ENCODE measurements around the gene RAB11FIP4.
"Not testable (repeated sequence)": the region's sequence is repeated elsewhere in the genome, so short reads cannot be mapped to it uniquely, and the experiment has no call there.

RAB11FIP4 gene

DNA sequence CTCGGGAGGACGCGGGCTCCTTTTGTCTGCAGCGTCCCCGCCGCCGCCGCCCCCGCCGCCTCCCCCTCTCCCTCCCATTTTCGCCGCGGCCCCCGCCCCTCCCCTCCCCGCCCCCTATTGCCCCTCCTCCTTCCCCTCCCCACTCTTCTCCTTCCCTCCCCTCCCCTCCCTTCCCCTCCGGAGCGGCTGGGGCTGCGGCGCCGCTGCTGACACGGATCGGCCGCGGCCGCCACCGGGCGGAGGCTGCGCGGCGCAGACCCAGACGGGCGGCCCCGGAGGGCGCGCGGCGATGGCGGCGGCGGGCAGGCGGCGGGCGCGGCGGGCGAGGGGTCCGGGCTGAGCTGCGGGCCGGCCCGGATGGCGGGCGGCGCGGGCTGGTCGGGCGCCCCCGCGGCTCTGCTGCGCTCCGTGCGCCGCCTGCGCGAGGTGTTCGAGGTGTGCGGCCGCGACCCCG is at the start of gene RAB11FIP4:
RAB11FIP4 (plus strand) TSS at position 180 of the 454 bp plus-strand sequence; CDS start at position 358, 178 bp downstream.
- peaks cover 10% of the 10 kb centered on the region for H3K4me1 Mint-ChIP-seq (ENCODE audit: low read depth)
- no peak within 1 kb of the TSS for H3K27ac Mint-ChIP-seq
- peaks cover 52% of the 10 kb centered on the region for H3K27me3 Mint-ChIP-seq
- DNase-seq: peak; percentile 40
- H3K4me3 Mint-ChIP-seq: peak within 1 kb of the TSS; percentile 64
- H3K9me3 Mint-ChIP-seq: no peaks in the 10 kb centered on the region
- no peaks in the 10 kb centered on the region for H3K36me3 Mint-ChIP-seq (ENCODE audit: low read depth)

DNA sequence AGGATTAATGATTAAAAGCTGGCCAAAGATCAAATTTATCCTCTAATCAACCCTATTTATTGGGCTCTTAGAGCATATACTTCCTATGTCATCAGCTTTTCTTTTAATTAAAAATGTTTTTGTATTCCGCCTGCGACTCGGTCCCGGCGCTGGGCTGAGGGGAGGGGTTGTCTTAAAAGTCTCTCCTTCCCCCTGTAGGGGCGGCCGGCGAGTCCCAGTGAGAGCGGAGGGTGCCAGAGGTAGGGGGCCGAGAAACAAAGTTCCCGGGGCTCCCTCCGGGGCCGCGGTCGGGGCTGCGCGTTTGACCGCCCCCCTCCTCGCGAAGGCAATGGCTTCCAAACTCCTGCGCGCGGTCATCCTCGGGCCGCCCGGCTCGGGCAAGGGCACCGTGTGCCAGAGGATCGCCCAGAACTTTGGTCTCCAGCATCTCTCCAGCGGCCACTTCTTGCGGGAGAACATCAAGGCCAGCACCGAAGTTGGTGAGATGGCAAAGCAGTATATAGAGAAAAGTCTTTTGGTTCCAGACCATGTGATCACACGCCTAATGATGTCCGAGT is 46.2 kb upstream of the RAB11FIP4 start:
- not testable (repeated sequence) for DNase-seq; H3K27me3 Mint-ChIP-seq; H3K4me3 Mint-ChIP-seq; H3K9me3 Mint-ChIP-seq; H3K27ac Mint-ChIP-seq; H3K4me1 Mint-ChIP-seq (ENCODE audit: low read depth)
- peaks cover 44% of the 10 kb centered on the region for H3K36me3 Mint-ChIP-seq (ENCODE audit: low read depth)

- peaks cover 51% of the 10 kb centered on the region for H3K36me3 Mint-ChIP-seq (ENCODE audit: low read depth)
- no peak for DNase-seq
- H3K27ac Mint-ChIP-seq: no peak overlapping the region
- H3K9me3 Mint-ChIP-seq: no peaks in the 10 kb centered on the region
- H3K27me3 Mint-ChIP-seq: no peaks in the 10 kb centered on the region
- H3K4me1 Mint-ChIP-seq (ENCODE audit: low read depth): no peaks in the 10 kb centered on the region
- no peak overlapping the region for H3K4me3 Mint-ChIP-seq
These were observed 42.0 kb upstream of the RAB11FIP4 start for GRCh38 chr17:31349454-31349853.

DNA sequence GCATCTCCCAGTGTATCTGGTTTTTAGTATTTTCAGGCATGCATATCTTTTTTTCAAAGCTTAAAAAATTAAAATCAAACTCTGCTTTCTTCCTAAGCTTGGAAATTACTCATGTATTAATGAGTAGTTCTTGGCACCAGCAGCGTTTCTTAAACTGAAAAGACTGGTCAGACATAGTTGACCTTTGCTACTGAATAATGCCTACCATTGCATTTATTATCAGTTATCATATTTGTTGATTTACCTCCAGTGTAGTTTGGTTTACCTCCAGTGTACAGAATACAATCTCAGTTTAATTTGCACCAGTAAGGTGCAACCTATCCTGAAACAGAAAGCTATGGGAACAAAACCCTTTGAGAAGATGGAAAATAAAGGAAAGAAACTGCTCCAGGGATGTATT is 35.5 kb upstream of the RAB11FIP4 start:
- Mint-ChIP-seq H3K4me3 (no peak overlapping the region), H3K36me3 (ENCODE audit: low read depth) (peaks cover 72% of the 10 kb centered on the region), H3K4me1 (ENCODE audit: low read depth) (no peaks in the 10 kb centered on the region), H3K27me3 (no peaks in the 10 kb centered on the region), H3K9me3 (no peaks in the 10 kb centered on the region), H3K27ac (no peak overlapping the region)
- no peak for DNase-seq

DNA sequence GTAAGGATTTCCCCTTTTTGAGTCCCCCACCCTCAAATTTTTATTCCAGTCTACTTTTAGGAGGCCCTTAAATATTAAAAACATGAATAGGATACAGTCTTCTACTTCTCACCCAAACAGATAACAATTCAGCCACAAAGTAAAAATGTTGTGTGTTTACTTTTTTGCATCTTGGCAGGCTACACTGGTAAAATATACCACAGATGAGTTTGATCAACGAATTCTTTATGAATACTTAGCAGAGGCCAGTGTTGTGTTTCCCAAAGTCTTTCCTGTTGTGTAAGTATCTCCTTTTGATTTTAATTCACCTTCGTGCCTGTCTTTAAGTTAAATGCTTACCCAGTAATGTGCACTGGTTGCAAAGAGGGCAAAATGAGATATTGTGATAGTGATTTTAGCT is 34.4 kb upstream of the RAB11FIP4 start:
- H3K9me3 Mint-ChIP-seq: no peaks in the 10 kb centered on the region
- H3K4me3 Mint-ChIP-seq: no peak overlapping the region
- H3K27ac Mint-ChIP-seq: no peak overlapping the region
- no peak for DNase-seq
- H3K27me3 Mint-ChIP-seq: no peaks in the 10 kb centered on the region
- H3K36me3 Mint-ChIP-seq (ENCODE audit: low read depth): peaks cover 69% of the 10 kb centered on the region
- H3K4me1 Mint-ChIP-seq (ENCODE audit: low read depth): no peaks in the 10 kb centered on the region

GRCh38 chr17:31357839-31358394 is 33.6 kb upstream of the RAB11FIP4 start:
- Mint-ChIP-seq H3K4me3 (no peak overlapping the region), H3K4me1 (ENCODE audit: low read depth) (no peaks in the 10 kb centered on the region), H3K27ac (no peak overlapping the region), H3K36me3 (ENCODE audit: low read depth) (peaks cover 68% of the 10 kb centered on the region), H3K9me3 (no peaks in the 10 kb centered on the region), H3K27me3 (no peaks in the 10 kb centered on the region)
- no peak for DNase-seq

- Mint-ChIP-seq H3K4me3 (no peak overlapping the region), H3K9me3 (no peaks in the 10 kb centered on the region), H3K27ac (no peak overlapping the region), H3K4me1 (ENCODE audit: low read depth) (no peaks in the 10 kb centered on the region), H3K27me3 (no peaks in the 10 kb centered on the region), H3K36me3 (ENCODE audit: low read depth) (peaks cover 45% of the 10 kb centered on the region)
- no peak for DNase-seq
These were observed 27.5 kb upstream of the RAB11FIP4 start for GRCh38 chr17:31364012-31364411.

DNA sequence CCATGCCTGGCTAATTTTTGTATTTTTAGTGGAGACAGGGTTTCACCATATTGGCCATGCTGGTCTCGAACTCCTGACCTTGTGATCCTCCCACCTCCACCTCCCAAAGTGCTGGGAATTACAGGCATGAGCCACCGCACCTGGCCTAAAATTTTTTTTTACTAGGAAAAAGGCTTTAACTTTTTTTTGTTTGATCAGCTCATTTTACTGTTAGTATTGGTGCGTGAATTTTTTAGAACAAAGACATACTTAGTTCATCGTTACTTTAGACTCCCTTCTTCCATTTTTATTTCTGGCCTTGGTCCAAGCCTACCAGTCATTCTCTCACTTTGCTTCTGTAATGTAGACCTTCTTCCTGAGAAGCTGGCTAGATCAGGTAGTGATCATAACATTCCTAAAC is 25.4 kb upstream of the RAB11FIP4 start:
- Mint-ChIP-seq H3K27ac (no peak overlapping the region), H3K4me3 (no peak overlapping the region), H3K36me3 (ENCODE audit: low read depth) (peaks cover 28% of the 10 kb centered on the region), H3K4me1 (ENCODE audit: low read depth) (peaks cover 6% of the 10 kb centered on the region), H3K27me3 (no peaks in the 10 kb centered on the region), H3K9me3 (no peaks in the 10 kb centered on the region)
- DNase-seq: no peak

GRCh38 chr17:31369266-31369665 is 22.2 kb upstream of the RAB11FIP4 start:
- Mint-ChIP-seq H3K4me1 (ENCODE audit: low read depth) (peaks cover 23% of the 10 kb centered on the region), H3K9me3 (no peaks in the 10 kb centered on the region), H3K4me3 (no peak overlapping the region), H3K36me3 (ENCODE audit: low read depth) (peaks cover 14% of the 10 kb centered on the region), H3K27ac (no peak overlapping the region), H3K27me3 (no peaks in the 10 kb centered on the region)
- no peak for DNase-seq

DNA sequence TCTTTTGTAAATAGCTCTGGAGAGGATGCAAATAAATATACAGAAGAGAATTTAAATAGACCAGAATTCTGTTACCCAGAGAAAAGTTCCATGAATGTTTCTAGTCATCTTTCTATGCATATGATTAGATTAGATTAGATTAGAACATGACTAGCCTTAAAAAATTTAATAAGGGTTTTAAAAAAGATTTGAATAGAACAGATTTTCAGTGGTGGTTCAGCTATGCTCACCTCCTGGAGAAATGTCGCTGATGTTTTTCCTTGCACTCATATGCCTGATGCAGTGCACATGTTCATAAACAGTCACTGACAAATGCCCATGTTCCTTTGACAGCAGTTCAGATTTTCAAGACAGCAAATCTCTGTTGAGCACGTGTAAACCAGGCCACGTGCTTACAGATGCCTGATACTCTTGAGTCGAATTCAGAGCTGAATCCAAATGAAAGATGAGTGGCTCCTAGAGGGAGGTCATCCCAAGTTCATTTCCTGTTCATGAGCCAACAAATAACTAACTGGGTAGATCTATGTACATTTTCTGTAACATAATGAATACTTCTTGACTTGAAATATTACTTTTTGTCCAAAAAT is 19.9 kb upstream of the RAB11FIP4 start:
- H3K4me3 Mint-ChIP-seq: no peak overlapping the region
- H3K4me1 Mint-ChIP-seq (ENCODE audit: low read depth): peaks cover 23% of the 10 kb centered on the region
- peaks cover 18% of the 10 kb centered on the region for H3K36me3 Mint-ChIP-seq (ENCODE audit: low read depth)
- no peaks in the 10 kb centered on the region for H3K27me3 Mint-ChIP-seq
- H3K27ac Mint-ChIP-seq: peak overlapping the region; percentile 47
- H3K9me3 Mint-ChIP-seq: no peaks in the 10 kb centered on the region
- no peak for DNase-seq

DNA sequence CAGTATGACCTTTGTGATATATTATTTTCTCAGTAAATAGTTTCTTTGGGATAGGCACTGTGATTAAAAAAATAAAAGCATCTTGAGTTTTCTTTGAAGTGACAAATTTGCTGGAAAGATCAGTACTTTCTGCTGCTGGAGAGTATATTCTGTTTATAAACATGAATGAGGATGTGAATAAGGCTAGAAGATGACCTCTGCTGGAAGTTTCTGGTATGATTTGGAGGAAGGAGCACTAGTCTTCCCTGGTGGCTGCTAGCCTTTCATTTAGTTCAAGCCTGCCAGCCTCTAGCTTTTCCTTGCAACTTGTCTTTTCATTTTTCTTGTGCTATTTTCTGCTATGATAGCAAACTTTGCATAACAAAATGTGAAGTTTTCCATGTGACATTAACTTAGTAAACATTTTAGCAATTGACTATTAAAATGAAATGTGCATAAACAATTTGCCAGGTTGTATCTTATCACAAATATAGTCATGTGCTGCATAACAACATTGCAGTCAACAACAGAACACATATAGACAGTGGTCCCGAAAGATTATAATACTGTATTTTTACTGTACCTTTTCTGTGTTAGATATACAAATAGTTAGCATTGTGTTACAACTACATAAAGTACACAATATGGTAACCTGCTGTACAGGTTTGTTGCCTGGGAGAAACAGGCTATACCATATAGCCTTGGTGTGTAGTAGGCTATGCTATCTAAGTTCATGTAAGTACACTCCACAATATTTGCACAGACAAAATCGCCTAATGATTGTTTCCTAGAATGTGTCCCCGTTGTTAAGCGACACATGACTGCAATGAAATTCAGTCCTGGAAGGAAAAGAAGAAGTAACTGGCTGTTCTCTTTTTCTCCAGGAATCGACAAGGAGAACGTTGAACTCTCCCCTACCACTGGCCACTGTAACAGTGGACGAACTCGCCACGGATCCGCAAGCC is 18.1 kb upstream of the RAB11FIP4 start:
- no peak overlapping the region for H3K4me3 Mint-ChIP-seq
- no peak for DNase-seq

GRCh38 chr17:31374094-31374447 is 17.4 kb upstream of the RAB11FIP4 start:
- peaks cover 23% of the 10 kb centered on the region for H3K4me1 Mint-ChIP-seq (ENCODE audit: low read depth)
- no peaks in the 10 kb centered on the region for H3K27me3 Mint-ChIP-seq
- DNase-seq: no peak
- H3K36me3 Mint-ChIP-seq (ENCODE audit: low read depth): peaks cover 12% of the 10 kb centered on the region
- H3K4me3 Mint-ChIP-seq: no peak overlapping the region
- H3K27ac Mint-ChIP-seq: no peak overlapping the region
- H3K9me3 Mint-ChIP-seq: no peaks in the 10 kb centered on the region

More for the DNA sequence above, 18.1 kb upstream of the RAB11FIP4 start:
- no peaks in the 10 kb centered on the region for H3K27me3 Mint-ChIP-seq
- no peaks in the 10 kb centered on the region for H3K9me3 Mint-ChIP-seq
- peaks cover 12% of the 10 kb centered on the region for H3K36me3 Mint-ChIP-seq (ENCODE audit: low read depth)
- H3K4me1 Mint-ChIP-seq (ENCODE audit: low read depth): peaks cover 23% of the 10 kb centered on the region
- H3K27ac Mint-ChIP-seq: no peak overlapping the region

DNA sequence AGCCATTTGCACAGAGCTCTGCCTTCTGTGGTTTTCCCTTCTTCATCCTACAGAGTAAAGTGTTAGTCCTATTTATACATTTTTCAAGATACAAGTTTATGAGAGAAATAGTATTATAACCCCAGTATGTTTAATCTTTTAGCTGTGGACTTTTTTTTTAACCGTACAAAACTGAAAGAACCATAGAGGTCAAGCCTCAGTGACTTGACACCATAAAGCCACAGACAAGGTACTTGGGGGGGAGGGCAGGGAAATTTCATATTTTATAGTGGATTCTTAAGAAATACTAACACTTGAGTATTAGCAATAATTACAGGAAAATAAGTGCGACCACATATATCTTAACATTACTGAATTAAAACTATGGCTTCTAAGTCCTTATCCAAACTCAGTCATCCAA is 17.0 kb upstream of the RAB11FIP4 start:
- DNase-seq: no peak
- Mint-ChIP-seq H3K27me3 (no peaks in the 10 kb centered on the region), H3K4me1 (ENCODE audit: low read depth) (peaks cover 23% of the 10 kb centered on the region), H3K27ac (no peak overlapping the region), H3K36me3 (ENCODE audit: low read depth) (peaks cover 12% of the 10 kb centered on the region), H3K9me3 (no peaks in the 10 kb centered on the region), H3K4me3 (no peak overlapping the region)

DNA sequence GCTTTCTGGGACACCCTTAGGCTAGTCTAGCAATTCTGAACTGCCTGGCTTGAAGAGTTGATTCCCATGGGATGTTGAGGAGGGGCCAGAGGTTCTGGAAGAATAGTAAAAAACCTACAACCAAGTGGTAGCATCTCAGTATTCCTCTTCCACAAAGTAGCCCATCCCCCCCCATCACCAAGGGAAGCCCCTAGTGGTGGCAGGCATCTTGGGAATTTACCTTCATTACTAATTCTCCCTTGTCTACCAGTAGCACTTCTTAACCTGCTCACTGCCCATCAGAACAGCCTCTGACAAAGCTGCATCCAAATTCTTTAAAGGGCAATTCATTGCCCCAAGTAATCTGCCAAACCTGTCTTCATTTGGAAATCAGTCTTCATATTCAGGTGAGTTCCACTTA is 12.8 kb upstream of the RAB11FIP4 start:
- Mint-ChIP-seq H3K9me3 (no peaks in the 10 kb centered on the region), H3K36me3 (ENCODE audit: low read depth) (peaks cover 10% of the 10 kb centered on the region), H3K4me3 (no peak overlapping the region), H3K27me3 (no peaks in the 10 kb centered on the region), H3K27ac (no peak overlapping the region), H3K4me1 (ENCODE audit: low read depth) (no peaks in the 10 kb centered on the region)
- DNase-seq: no peak
